H7 (cell line): ENCODE measurements around the gene GPR146. TPM values are rescaled to one million over a fixed set of nuclear protein-coding genes. Genes with fewer than 3 reads are reported as not detected.

ENCODE experiments used
- DNase-seq: peaks from one replicate; pipeline ENCODE4 v3.0.0; 2012
- H3K27me3 ChIP-seq: 2 replicates; pipeline ENCODE4 v1.6.0; 2011; ENCODE audit warnings: mild to moderate bottlenecking, low read length; ENCODE audit not compliant: control insufficient read depth, insufficient read depth
- H3K36me3 ChIP-seq: replicated peaks from 2 replicates; pipeline ENCODE4 v1.5.1; 2011; ENCODE audit warnings: low read length; ENCODE audit not compliant: control insufficient read depth, insufficient read depth
- H3K4me3 ChIP-seq: 2 replicates; pipeline ENCODE4 v1.5.1; 2011; ENCODE audit warnings: low read depth, mild to moderate bottlenecking, control low read depth, low read length, moderate library complexity; ENCODE audit not compliant: insufficient read depth
- total RNA-seq: library from RNA; depleted of rRNA; stranded (reverse); fragments of >200 nt; shearing (Covaris generic); gene quantifications from 2 replicates; pipeline ENCODE4 v1.2.3, GENCODE V29; 2014

GPR146 gene
- total RNA-seq, 1 experiment from 2014 or later: 0.87 TPM

GRCh38 chr7:1098243-1099153, 54.2 kb downstream of the GPR146 start:
- no peaks in the 10 kb centered on the region for H3K27me3 ChIP-seq
- no peak for DNase-seq
- H3K4me3 ChIP-seq: no peak overlapping the region
- H3K36me3 ChIP-seq: peaks cover 2% of the 10 kb centered on the region

GRCh38 chr7:1099154-1099542, 54.8 kb downstream of the GPR146 start:
- DNase-seq: no peak
- no peak overlapping the region for H3K4me3 ChIP-seq
- peaks cover 2% of the 10 kb centered on the region for H3K36me3 ChIP-seq
- no peaks in the 10 kb centered on the region for H3K27me3 ChIP-seq

DNA sequence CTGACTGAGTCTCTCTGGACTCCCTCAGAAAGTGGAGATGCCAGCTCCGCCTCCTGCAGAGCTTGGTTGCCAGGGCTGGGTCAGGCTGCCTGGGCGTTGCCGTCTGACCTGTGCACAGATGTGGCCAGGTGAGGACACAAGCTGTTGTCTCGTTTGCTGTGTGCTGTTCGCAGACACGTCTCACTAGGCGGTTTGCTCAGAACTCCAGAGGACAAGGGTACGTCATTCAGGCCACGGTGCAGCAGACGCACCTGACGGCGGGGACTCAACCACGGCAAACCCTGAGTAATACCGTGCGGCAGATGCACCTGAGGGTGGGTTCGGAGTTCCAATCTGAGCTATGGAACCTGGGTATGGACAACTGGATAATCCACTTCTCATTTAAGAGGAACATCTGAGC, 55.3 kb downstream of the GPR146 start:
- H3K36me3 ChIP-seq: peaks cover 2% of the 10 kb centered on the region
- no peaks in the 10 kb centered on the region for H3K27me3 ChIP-seq
- DNase-seq: no peak
- H3K4me3 ChIP-seq: no peak overlapping the region

GRCh38 chr7:1100386-1100785, 56.0 kb downstream of the GPR146 start:
- no peak for DNase-seq
- H3K27me3 ChIP-seq: no peaks in the 10 kb centered on the region
- no peak overlapping the region for H3K4me3 ChIP-seq
- peaks cover 2% of the 10 kb centered on the region for H3K36me3 ChIP-seq

DNA sequence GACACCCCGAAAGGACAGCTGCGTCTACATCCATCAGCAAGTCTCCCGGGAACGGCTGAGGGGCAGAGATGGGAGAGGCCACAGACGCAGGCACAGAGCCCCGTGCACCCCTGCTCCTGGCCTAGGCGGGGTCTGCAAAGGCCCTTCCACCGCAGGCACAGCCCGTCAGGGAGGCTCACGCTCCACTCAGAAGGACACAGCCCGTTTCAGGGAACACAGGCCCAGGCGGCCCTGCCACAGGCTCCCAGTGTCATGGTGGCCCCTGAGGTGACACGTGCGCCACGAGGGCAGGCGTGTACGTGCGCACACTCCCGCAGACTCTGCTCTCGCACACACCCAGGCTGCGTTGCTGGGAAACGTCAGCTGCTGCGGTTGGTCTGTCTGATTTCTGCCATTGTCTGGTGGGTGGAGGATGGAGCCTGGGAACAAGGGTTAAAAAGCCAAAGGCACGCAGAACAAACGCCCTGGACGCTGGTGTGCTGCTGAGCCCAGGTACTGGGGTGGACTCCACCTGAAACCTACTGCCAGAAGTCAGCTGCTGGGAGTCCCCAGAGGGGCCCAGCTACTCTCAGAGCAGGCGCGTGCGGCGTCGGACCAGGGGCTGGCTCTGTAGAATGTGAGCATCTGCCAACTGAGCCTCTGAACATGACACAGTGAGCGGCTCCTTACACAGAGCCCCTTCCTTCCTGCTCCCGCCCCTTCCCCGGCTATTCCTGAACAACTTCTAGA, 56.7 kb downstream of the GPR146 start:
- Histone ChIP-seq H3K27me3 (no peaks in the 10 kb centered on the region), H3K36me3 (peaks cover 2% of the 10 kb centered on the region), H3K4me3 (no peak overlapping the region)
- no peak for DNase-seq

DNA sequence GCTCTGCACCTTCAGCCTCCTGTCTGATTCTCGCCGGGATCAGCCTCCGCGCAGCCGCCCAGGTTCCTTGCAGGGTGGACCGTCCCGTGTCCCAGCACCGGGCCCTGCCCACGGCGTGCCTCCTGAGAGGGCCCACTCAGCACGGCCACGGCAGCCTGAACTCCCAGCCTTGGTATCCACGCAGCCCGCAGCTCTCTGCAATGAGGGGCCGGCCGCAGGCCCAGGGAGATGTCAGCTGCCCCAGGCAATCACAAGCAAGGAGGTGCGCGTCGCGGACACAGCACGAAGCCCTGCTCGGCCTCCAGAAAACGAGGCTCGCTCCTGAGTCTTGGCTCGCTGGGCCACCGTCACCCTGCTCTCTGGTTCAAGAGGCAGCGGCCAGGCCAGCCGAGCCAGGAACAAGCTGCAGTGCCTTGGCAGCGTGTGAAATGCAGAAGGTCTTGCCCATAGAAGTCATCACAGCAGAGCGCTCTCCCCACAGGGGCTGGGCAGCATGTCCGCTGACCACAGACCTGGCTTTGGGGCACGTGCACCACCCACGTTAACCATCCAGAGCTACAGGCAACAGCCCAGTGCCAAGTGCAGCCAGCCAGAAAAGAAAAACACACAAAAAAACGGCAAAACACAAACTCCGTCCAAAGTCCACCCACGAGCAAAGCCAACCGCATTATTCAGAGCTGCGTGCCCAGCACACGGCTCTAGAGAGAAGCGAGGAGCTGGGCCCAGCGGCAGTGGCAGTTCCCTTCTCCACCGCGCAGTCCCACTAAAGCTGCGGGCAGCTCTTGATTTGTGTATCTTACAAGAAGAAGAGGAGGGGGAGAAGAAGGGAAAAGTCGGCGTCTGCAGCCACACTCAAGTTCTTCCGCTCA, 57.5 kb downstream of the GPR146 start:
- no peak for DNase-seq
- Histone ChIP-seq H3K27me3 (no peaks in the 10 kb centered on the region), H3K36me3 (peaks cover 2% of the 10 kb centered on the region)

GRCh38 chr7:1103009-1103788, 58.9 kb downstream of the GPR146 start:
- Histone ChIP-seq H3K36me3 (no peaks in the 10 kb centered on the region), H3K4me3 (no peak overlapping the region), H3K27me3 (no peaks in the 10 kb centered on the region)
- DNase-seq: no peak

More for the DNA sequence above, 57.5 kb downstream of the GPR146 start:
- no peak overlapping the region for H3K4me3 ChIP-seq

DNA sequence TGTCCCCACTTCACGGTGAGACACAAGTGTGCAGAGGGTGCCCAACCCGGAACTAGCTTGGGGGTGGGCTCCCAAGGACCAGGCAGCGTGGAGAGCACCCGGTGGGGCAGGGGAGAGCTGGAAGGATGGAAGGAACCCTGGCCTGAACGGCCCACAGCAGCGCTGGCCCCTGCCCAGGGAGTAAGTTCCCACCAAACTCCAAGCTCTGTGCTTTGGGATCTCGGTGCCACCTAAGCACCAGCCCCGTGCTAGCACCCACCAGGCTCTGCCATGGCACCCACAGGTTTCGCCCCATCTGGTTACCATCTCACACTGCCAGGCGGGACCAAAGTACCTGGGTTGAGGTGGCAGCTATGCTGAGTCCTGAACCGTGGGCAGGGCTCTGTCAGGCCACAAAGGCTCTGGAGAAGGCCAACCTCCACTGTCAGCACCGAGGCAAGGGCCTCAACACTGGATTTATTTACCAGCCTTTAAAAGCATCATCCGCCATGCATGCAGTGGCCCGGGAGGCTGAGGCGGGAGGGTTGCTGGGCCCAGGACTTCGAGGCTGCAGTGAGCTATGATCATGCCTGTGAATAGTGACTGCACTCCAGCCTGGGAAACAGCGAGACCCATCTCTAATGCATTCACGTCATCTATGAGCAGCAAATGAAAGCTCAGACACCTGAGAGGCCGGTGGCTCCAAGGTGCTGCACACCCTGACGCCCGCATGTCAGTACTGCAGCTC, 59.6 kb downstream of the GPR146 start:
- no peaks in the 10 kb centered on the region for H3K36me3 ChIP-seq
- DNase-seq: no peak
- H3K4me3 ChIP-seq: no peak overlapping the region
- H3K27me3 ChIP-seq: no peaks in the 10 kb centered on the region

- Histone ChIP-seq H3K4me3 (no peak overlapping the region), H3K27me3 (no peaks in the 10 kb centered on the region), H3K36me3 (no peaks in the 10 kb centered on the region)
- no peak for DNase-seq
Measured at GRCh38 chr7:1104516-1105179, 60.3 kb downstream of the GPR146 start.

DNA sequence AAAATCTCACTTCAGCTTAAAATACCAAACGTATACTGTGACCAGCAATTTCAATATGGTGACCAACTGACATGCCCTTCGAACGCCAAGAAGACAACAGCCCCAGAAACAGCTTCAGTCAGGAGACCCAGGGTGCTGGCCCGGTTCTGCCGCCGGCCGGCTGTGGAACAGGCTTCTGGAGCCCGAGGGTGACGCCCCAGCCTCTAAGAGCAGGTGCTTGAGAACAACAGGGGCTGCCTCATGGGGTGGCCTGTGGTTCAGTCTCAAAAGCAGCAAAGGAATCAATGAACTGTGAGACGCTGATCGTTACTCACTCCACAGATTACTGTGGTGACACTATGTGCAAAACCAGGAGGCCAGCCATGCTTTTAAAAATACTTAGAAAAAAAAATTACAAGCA, 60.8 kb downstream of the GPR146 start:
- DNase-seq: no peak
- H3K4me3 ChIP-seq: no peak overlapping the region
- H3K36me3 ChIP-seq: no peaks in the 10 kb centered on the region
- no peaks in the 10 kb centered on the region for H3K27me3 ChIP-seq

DNA sequence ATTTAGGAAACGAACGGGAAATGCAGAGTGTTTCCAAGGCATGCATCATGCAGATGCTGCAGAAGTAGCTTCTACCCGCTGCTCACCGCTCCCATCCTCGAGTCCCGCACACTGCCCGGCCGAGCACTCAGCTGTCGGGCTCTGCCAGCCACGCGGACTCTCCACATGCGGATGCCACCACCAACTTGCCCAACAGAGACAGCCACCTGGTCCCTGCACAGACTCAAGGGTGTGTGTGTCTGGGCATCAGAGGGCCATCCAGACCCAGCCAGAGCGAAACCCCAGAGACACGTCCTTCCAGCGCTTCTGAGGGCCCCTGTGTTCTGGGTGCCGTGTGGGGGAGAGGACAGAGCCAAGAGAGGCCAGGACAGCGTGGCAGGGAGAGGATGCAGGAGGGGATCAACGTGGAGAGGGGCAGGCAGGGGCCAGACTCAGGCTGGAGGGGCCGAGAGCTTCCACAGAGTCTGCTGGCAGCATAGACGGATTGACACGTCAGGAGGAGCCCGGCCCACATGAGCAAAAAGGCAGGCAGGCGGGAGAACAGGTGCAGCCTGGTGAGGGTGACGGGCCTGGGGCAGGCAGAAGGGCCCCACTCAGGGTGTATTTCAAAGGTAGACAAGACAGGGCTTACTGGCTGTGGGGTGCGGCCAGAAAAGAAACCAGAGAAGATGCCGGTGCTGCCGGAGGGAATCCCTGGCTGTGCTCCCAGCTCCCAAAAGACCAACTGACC, 61.9 kb downstream of the GPR146 start:
- no peak for DNase-seq
- no peaks in the 10 kb centered on the region for H3K36me3 ChIP-seq
- H3K27me3 ChIP-seq: no peaks in the 10 kb centered on the region

GRCh38 chr7:1106793-1107421, 62.6 kb downstream of the GPR146 start:
- no peak overlapping the region for H3K4me3 ChIP-seq
- H3K27me3 ChIP-seq: no peaks in the 10 kb centered on the region
- no peaks in the 10 kb centered on the region for H3K36me3 ChIP-seq
- no peak for DNase-seq

More for the DNA sequence above, 61.9 kb downstream of the GPR146 start:
- no peak overlapping the region for H3K4me3 ChIP-seq
